Effector memory CD8-positive, alpha-beta T cell (primary cell): ENCODE data around the gene PTPN2.
"Not testable (repeated sequence)": the region's sequence is repeated elsewhere in the genome, so short reads cannot be mapped to it uniquely, and the experiment has no call there.

Experiments used
- ATAC-seq: fragments of 150-1000 bp; cut with Tn5 transposase; replicated peaks from 2 replicates; pipeline ENCODE4 v1.10.0; 2021; ENCODE audit warnings: mild to moderate bottlenecking, moderate library complexity
- DNase-seq, 3 experiments: peaks; one replicate each; pipeline ENCODE4 v3.0.0; 2021
- H3K27ac Mint-ChIP-seq, 2 donors: one replicate each; pipeline ENCODE4 v1.8.0; 2022; ENCODE audit warnings: mild to moderate bottlenecking in 2 of 2, mixed read lengths in 2 of 2, moderate library complexity in 2 of 2
- H3K27me3 Mint-ChIP-seq, 2 donors: one replicate each; pipeline ENCODE4 v1.8.0; 2022; ENCODE audit warnings: mixed read lengths in 2 of 2
- H3K36me3 Mint-ChIP-seq: one replicate; pipeline ENCODE4 v1.8.0; 2022; ENCODE audit warnings: mild to moderate bottlenecking, moderate library complexity, mixed read lengths; ENCODE audit not compliant: insufficient read depth
- H3K4me1 Mint-ChIP-seq, 2 donors: one replicate each; pipeline ENCODE4 v1.8.0; 2022; ENCODE audit warnings: low read depth in 2 of 2, mixed read lengths in 2 of 2
- H3K4me3 Mint-ChIP-seq, 2 donors: one replicate each; pipeline ENCODE4 v1.8.0; 2022; ENCODE audit warnings: mild to moderate bottlenecking in 2 of 2, mixed read lengths in 2 of 2, moderate library complexity in 2 of 2
- H3K9me3 Mint-ChIP-seq, 2 donors: one replicate each; pipeline ENCODE4 v1.8.0; 2022; ENCODE audit warnings: mixed read lengths in 2 of 2

The PTPN2 gene

GRCh38 chr18:12908706-12909105 lies 24.7 kb upstream of the PTPN2 start:
- ATAC-seq (no peak), DNase-seq (no peak)
- Mint-ChIP-seq H3K9me3 (peaks cover 0 to 1% of the 10 kb centered on the region in 2 donors), H3K27ac (no peak overlapping the region), H3K4me3 (no peak overlapping the region), H3K27me3 (no peaks in the 10 kb centered on the region), H3K4me1 (peaks cover 10 to 13% of the 10 kb centered on the region in 2 donors), H3K36me3 (no peaks in the 10 kb centered on the region)

- no peaks in the 10 kb centered on the region for H3K9me3 Mint-ChIP-seq
- H3K4me3 Mint-ChIP-seq: no peak overlapping the region
- H3K27me3 Mint-ChIP-seq: no peaks in the 10 kb centered on the region
- peaks cover 11 to 16% of the 10 kb centered on the region in 2 donors for H3K4me1 Mint-ChIP-seq
- ATAC-seq (no peak), DNase-seq (no peak)
- H3K36me3 Mint-ChIP-seq: no peaks in the 10 kb centered on the region
- H3K27ac Mint-ChIP-seq: peak overlapping the region in 1 of 2 donors; percentile 8
Observed at GRCh38 chr18:12907258-12907925, 23.4 kb upstream of the PTPN2 start.

GRCh38 chr18:12906773-12907172 lies 22.7 kb upstream of the PTPN2 start:
- H3K27ac Mint-ChIP-seq: no peak overlapping the region
- DNase-seq (no peak), ATAC-seq (no peak)
- peaks cover 11 to 16% of the 10 kb centered on the region in 2 donors for H3K4me1 Mint-ChIP-seq
- H3K9me3 Mint-ChIP-seq: no peaks in the 10 kb centered on the region
- H3K27me3 Mint-ChIP-seq: no peaks in the 10 kb centered on the region
- no peaks in the 10 kb centered on the region for H3K36me3 Mint-ChIP-seq
- H3K4me3 Mint-ChIP-seq: no peak overlapping the region

GRCh38 chr18:12906119-12906518 lies 22.1 kb upstream of the PTPN2 start:
- Mint-ChIP-seq H3K27me3 (no peaks in the 10 kb centered on the region), H3K27ac (no peak overlapping the region), H3K4me1 (peaks cover 11 to 14% of the 10 kb centered on the region in 2 donors), H3K9me3 (no peaks in the 10 kb centered on the region), H3K4me3 (no peak overlapping the region), H3K36me3 (peaks cover 2% of the 10 kb centered on the region)
- ATAC-seq (no peak), DNase-seq (no peak)

- H3K9me3 Mint-ChIP-seq: no peaks in the 10 kb centered on the region
- H3K27ac Mint-ChIP-seq: peak overlapping the region; percentile 85 to 94
- DNase-seq: peak in 2 of 3 experiments; percentile 20 to 29
- peaks cover 2% of the 10 kb centered on the region for H3K36me3 Mint-ChIP-seq
- H3K27me3 Mint-ChIP-seq: no peaks in the 10 kb centered on the region
- peaks cover 7 to 10% of the 10 kb centered on the region in 2 donors for H3K4me1 Mint-ChIP-seq
- H3K4me3 Mint-ChIP-seq: peak overlapping the region; percentile 68 to 74
- ATAC-seq: peak; percentile 90
Observed at GRCh38 chr18:12904012-12904516, 20.0 kb upstream of the PTPN2 start.

GRCh38 chr18:12901208-12901607 lies 17.2 kb upstream of the PTPN2 start:
- not testable (repeated sequence) for H3K4me3 Mint-ChIP-seq, H3K36me3 Mint-ChIP-seq, DNase-seq, H3K27me3 Mint-ChIP-seq, H3K9me3 Mint-ChIP-seq, ATAC-seq
- H3K4me1 Mint-ChIP-seq: peaks cover 7 to 12% of the 10 kb centered on the region in 2 donors
- H3K27ac Mint-ChIP-seq: peak overlapping the region in 1 of 2 donors; percentile 49

- not testable (repeated sequence) for H3K27me3 Mint-ChIP-seq, H3K9me3 Mint-ChIP-seq, H3K36me3 Mint-ChIP-seq, H3K4me1 Mint-ChIP-seq
- peak overlapping the region; percentile 67 to 79 for H3K4me3 Mint-ChIP-seq
- H3K27ac Mint-ChIP-seq: peak overlapping the region in 1 of 2 donors; percentile 72
- DNase-seq (peak in 1 of 3 experiments; percentile 8), ATAC-seq (peak; percentile 85)
Observed at GRCh38 chr18:12896784-12897333, 12.8 kb upstream of the PTPN2 start.

- Mint-ChIP-seq H3K36me3 (peaks cover 5% of the 10 kb centered on the region), H3K4me3 (peak overlapping the region in 1 of 2 donors; percentile 49), H3K4me1 (peaks cover 6% of the 10 kb centered on the region in 2 donors), H3K9me3 (no peaks in the 10 kb centered on the region), H3K27me3 (no peaks in the 10 kb centered on the region), H3K27ac (peak overlapping the region; percentile 26 to 38)
- DNase-seq (no peak), ATAC-seq (no peak)
Observed at GRCh38 chr18:12895626-12896025, 11.6 kb upstream of the PTPN2 start.

- H3K27me3 Mint-ChIP-seq: no peaks in the 10 kb centered on the region
Observed at GRCh38 chr18:12895014-12895413, 11.0 kb upstream of the PTPN2 start.

GRCh38 chr18:12891561-12891960 lies 7.5 kb upstream of the PTPN2 start:
- Mint-ChIP-seq H3K27me3 (no peaks in the 10 kb centered on the region), H3K27ac (no peak overlapping the region), H3K9me3 (no peaks in the 10 kb centered on the region)

More at GRCh38 chr18:12895014-12895413, 11.0 kb upstream of the PTPN2 start:
- Mint-ChIP-seq H3K36me3 (peaks cover 8% of the 10 kb centered on the region), H3K4me3 (no peak overlapping the region), H3K27ac (no peak overlapping the region), H3K9me3 (no peaks in the 10 kb centered on the region), H3K4me1 (peaks cover 6% of the 10 kb centered on the region in 2 donors)
- DNase-seq: no peak
- ATAC-seq: no peak

GRCh38 chr18:12890964-12891363 lies 6.9 kb upstream of the PTPN2 start:
- H3K4me1 Mint-ChIP-seq: peaks cover 6% of the 10 kb centered on the region in 2 donors
- H3K36me3 Mint-ChIP-seq: peaks cover 5% of the 10 kb centered on the region
- no peak overlapping the region for H3K4me3 Mint-ChIP-seq
- DNase-seq (no peak), ATAC-seq (no peak)
- no peak overlapping the region for H3K27ac Mint-ChIP-seq
- H3K9me3 Mint-ChIP-seq: no peaks in the 10 kb centered on the region
- no peaks in the 10 kb centered on the region for H3K27me3 Mint-ChIP-seq

More at GRCh38 chr18:12891561-12891960, 7.5 kb upstream of the PTPN2 start:
- ATAC-seq (no peak), DNase-seq (no peak)
- Mint-ChIP-seq H3K4me1 (peaks cover 4 to 6% of the 10 kb centered on the region in 2 donors), H3K4me3 (no peak overlapping the region), H3K36me3 (peaks cover 5% of the 10 kb centered on the region)

- no peaks in the 10 kb centered on the region for H3K27me3 Mint-ChIP-seq
- peaks cover 25% of the 10 kb centered on the region for H3K36me3 Mint-ChIP-seq
- no peaks in the 10 kb centered on the region for H3K9me3 Mint-ChIP-seq
- H3K4me1 Mint-ChIP-seq: peaks cover 12 to 17% of the 10 kb centered on the region in 2 donors
- DNase-seq (no peak), ATAC-seq (no peak)
- H3K4me3 Mint-ChIP-seq: no peak overlapping the region
- H3K27ac Mint-ChIP-seq: peak overlapping the region; percentile 44 to 60
Observed at GRCh38 chr18:12886498-12887126, 2.6 kb upstream of the PTPN2 start.

- Mint-ChIP-seq H3K27ac (peak overlapping the region in 1 of 2 donors; percentile 96), H3K4me3 (peak overlapping the region; percentile 6 to 94), H3K27me3 (no peaks in the 10 kb centered on the region)
Observed at GRCh38 chr18:12885500-12885899, 1.5 kb upstream of the PTPN2 start.

More at GRCh38 chr18:12885500-12885899, 1.5 kb upstream of the PTPN2 start:
- ATAC-seq (no peak), DNase-seq (no peak)
- H3K4me1 Mint-ChIP-seq: peaks cover 23 to 27% of the 10 kb centered on the region in 2 donors
- H3K9me3 Mint-ChIP-seq: no peaks in the 10 kb centered on the region
- peaks cover 26% of the 10 kb centered on the region for H3K36me3 Mint-ChIP-seq
